ENCODE data around the gene LAMB3. TPM values are rescaled to one million over a fixed set of nuclear protein-coding genes. Genes with fewer than 3 reads are reported as not detected.

Gene LAMB3
- total RNA-seq, 1 donor from 2014 or later, result 2.6 TPM

DNA sequence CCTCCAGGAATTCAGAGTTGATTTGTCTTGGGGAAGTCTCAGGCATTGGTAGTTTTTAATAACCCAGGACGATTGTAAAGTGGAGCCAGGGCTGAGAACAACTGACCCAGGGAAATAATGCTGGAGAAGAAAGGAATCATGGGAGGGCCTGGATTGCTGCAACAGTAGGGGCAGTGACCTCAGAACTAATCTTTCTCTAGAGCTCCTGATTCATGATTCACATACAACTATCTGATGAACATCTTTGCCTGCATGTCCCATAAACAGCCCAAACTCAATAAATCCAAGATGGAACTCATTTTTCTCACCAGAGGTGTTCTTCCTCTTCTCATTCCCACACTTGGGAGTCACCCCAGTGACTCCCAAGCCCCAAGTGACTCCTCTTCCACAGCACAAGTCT, 14.9 kb upstream of the LAMB3 start:
- TF ChIP-seq, protein P1, sequence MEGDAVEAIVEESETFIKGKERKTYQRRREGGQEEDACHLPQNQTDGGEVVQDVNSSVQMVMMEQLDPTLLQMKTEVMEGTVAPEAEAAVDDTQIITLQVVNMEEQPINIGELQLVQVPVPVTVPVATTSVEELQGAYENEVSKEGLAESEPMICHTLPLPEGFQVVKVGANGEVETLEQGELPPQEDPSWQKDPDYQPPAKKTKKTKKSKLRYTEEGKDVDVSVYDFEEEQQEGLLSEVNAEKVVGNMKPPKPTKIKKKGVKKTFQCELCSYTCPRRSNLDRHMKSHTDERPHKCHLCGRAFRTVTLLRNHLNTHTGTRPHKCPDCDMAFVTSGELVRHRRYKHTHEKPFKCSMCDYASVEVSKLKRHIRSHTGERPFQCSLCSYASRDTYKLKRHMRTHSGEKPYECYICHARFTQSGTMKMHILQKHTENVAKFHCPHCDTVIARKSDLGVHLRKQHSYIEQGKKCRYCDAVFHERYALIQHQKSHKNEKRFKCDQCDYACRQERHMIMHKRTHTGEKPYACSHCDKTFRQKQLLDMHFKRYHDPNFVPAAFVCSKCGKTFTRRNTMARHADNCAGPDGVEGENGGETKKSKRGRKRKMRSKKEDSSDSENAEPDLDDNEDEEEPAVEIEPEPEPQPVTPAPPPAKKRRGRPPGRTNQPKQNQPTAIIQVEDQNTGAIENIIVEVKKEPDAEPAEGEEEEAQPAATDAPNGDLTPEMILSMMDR (IDR thresholded peaks at IDR 0.05), result no peak

GRCh38 chr1:209662879-209663327, 10.7 kb upstream of the LAMB3 start:
- H3K27me3 Mint-ChIP-seq (ENCODE audit: unreplicated experiment), result peaks cover 46% of the 10 kb centered on the region
- H3K4me3 Mint-ChIP-seq (ENCODE audit: unreplicated experiment), result no peak overlapping the region
- no peak overlapping the region for H3K27ac Mint-ChIP-seq (ENCODE audit: unreplicated experiment)
- H3K4me1 Mint-ChIP-seq (ENCODE audit: unreplicated experiment), result no peaks in the 10 kb centered on the region
- TF ChIP-seq, protein P1 (IDR thresholded peaks at IDR 0.05), result no peak
- H3K36me3 Mint-ChIP-seq (ENCODE audit: unreplicated experiment), result no peaks in the 10 kb centered on the region
- no peaks in the 10 kb centered on the region for H3K9me3 Mint-ChIP-seq (ENCODE audit: unreplicated experiment)
- no peak for DNase-seq (ENCODE audit: extremely low spot score, unreplicated experiment)

More for the DNA sequence above, 14.9 kb upstream of the LAMB3 start:
- H3K36me3 Mint-ChIP-seq (ENCODE audit: unreplicated experiment), result no peaks in the 10 kb centered on the region
- H3K4me1 Mint-ChIP-seq (ENCODE audit: unreplicated experiment), result no peaks in the 10 kb centered on the region
- H3K4me3 Mint-ChIP-seq (ENCODE audit: unreplicated experiment), result no peak overlapping the region
- no peak overlapping the region for H3K27ac Mint-ChIP-seq (ENCODE audit: unreplicated experiment)
- H3K9me3 Mint-ChIP-seq (ENCODE audit: unreplicated experiment), result no peaks in the 10 kb centered on the region
- DNase-seq (ENCODE audit: extremely low spot score, unreplicated experiment), result no peak
- H3K27me3 Mint-ChIP-seq (ENCODE audit: unreplicated experiment), result peaks cover 46% of the 10 kb centered on the region

- TF ChIP-seq, protein P1 (IDR thresholded peaks at IDR 0.05), result no peak
- no peaks in the 10 kb centered on the region for H3K36me3 Mint-ChIP-seq (ENCODE audit: unreplicated experiment)
Observed at GRCh38 chr1:209661071-209661470, 8.8 kb upstream of the LAMB3 start.

DNA sequence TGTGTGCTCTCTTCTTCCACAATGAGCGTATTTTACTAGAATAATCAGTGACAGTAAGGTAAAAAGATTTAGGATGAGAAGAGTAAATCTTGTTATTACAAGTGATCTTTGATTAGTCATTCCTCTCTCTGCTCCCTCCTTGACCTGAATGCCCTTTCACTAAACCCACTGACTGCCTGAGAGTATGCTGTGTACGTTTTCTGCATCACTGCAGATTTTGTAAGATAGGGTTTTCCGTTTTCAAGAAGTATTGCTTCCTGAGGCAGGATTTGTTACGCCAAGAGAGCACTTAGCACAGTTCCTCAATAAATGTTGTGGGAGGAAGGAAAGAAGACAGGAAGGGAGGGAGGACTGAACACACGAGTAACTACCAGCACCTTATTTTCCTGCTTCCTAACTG, 7.7 kb upstream of the LAMB3 start:
- DNase-seq (ENCODE audit: extremely low spot score, unreplicated experiment), result no peak
- peaks cover 43% of the 10 kb centered on the region for H3K27me3 Mint-ChIP-seq (ENCODE audit: unreplicated experiment)
- H3K4me3 Mint-ChIP-seq (ENCODE audit: unreplicated experiment), result no peak overlapping the region

More at GRCh38 chr1:209661071-209661470, 8.8 kb upstream of the LAMB3 start:
- no peaks in the 10 kb centered on the region for H3K4me1 Mint-ChIP-seq (ENCODE audit: unreplicated experiment)
- no peaks in the 10 kb centered on the region for H3K9me3 Mint-ChIP-seq (ENCODE audit: unreplicated experiment)
- DNase-seq (ENCODE audit: extremely low spot score, unreplicated experiment), result no peak
- no peak overlapping the region for H3K4me3 Mint-ChIP-seq (ENCODE audit: unreplicated experiment)
- peaks cover 50% of the 10 kb centered on the region for H3K27me3 Mint-ChIP-seq (ENCODE audit: unreplicated experiment)
- H3K27ac Mint-ChIP-seq (ENCODE audit: unreplicated experiment), result no peak overlapping the region

DNA sequence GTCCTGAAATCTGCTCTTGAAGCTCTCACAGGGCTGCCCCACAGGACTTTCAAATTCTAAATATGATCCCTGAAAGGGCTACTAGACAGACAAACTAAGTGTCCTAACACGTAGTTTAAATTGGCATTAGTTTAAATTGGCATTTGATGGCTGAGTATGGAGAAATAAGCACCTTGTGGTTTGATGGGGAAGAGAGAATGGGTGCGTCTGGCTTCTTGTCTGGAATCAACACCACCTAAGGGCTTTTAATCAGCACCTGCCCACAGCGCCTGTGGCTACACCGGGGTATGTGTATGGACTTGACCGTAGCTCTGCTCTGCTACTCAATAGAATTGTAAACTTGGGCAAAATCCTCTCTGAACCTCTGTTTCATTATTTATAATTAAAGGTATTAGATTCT, 5.7 kb upstream of the LAMB3 start:
- peaks cover 32% of the 10 kb centered on the region for H3K27me3 Mint-ChIP-seq (ENCODE audit: unreplicated experiment)
- no peaks in the 10 kb centered on the region for H3K36me3 Mint-ChIP-seq (ENCODE audit: unreplicated experiment)
- TF ChIP-seq, protein P1 (IDR thresholded peaks at IDR 0.05), result no peak
- H3K4me1 Mint-ChIP-seq (ENCODE audit: unreplicated experiment), result peaks cover 11% of the 10 kb centered on the region
- H3K4me3 Mint-ChIP-seq (ENCODE audit: unreplicated experiment), result no peak overlapping the region
- DNase-seq (ENCODE audit: extremely low spot score, unreplicated experiment), result no peak
- no peaks in the 10 kb centered on the region for H3K9me3 Mint-ChIP-seq (ENCODE audit: unreplicated experiment)
- no peak overlapping the region for H3K27ac Mint-ChIP-seq (ENCODE audit: unreplicated experiment)

More for the DNA sequence above, 7.7 kb upstream of the LAMB3 start:
- H3K4me1 Mint-ChIP-seq (ENCODE audit: unreplicated experiment), result no peaks in the 10 kb centered on the region
- no peaks in the 10 kb centered on the region for H3K36me3 Mint-ChIP-seq (ENCODE audit: unreplicated experiment)
- TF ChIP-seq, protein P1 (IDR thresholded peaks at IDR 0.05), result no peak
- no peak overlapping the region for H3K27ac Mint-ChIP-seq (ENCODE audit: unreplicated experiment)
- H3K9me3 Mint-ChIP-seq (ENCODE audit: unreplicated experiment), result no peaks in the 10 kb centered on the region
